ENCODE results near the gene PTRH2. TPM values are rescaled to one million over a fixed set of nuclear protein-coding genes. Genes with fewer than 3 reads are reported as not detected.

The PTRH2 gene
- total and polyA plus RNA-seq, 2 experiments from 2014 or later, result 21.9 to 31.7 TPM

DNA sequence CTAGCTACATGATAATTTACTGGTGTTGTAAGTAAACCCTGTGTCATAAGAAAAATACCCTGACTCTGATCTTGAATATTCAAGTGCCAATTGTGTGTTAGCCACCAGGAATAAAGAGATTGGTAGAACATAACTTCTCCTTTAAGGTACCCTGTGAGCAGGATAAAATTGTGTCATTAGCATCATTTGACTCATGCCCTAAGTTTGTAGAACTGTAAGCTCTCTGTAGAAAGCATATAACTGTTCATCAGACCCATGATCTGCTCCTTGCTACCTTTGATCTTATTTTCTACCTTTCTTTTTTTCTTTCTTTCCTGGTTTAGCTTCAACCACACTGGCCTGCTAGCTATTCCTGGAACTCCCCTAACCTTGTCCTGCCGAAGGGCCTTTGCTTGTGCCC, 35.8 kb downstream of the PTRH2 start:
- Histone ChIP-seq H4K20me1 (ENCODE audit: insufficient read depth, poor library complexity, severe bottlenecking) (peaks cover 14% of the 10 kb centered on the region), H3K4me1 (ENCODE audit: insufficient read depth) (peaks cover 8% of the 10 kb centered on the region), H3K4me2 (no peak overlapping the region), H3K27me3 (no peaks in the 10 kb centered on the region), H3K9me3 (ENCODE audit: low read depth) (no peaks in the 10 kb centered on the region), H3K27ac (no peak overlapping the region), H3K9me2 (replicated peaks; ENCODE audit: insufficient read depth) (no peaks in the 10 kb centered on the region), H3K4me3 (no peak overlapping the region), H3K36me3 (replicated peaks; ENCODE audit: insufficient read depth, low read depth) (peaks cover 11% of the 10 kb centered on the region), H2AFZ (no peak overlapping the region), H3K79me2 (peaks cover 52% of the 10 kb centered on the region)
- no peak for TF ChIP-seq EZH2 (IDR thresholded peaks at IDR 0.05; ENCODE audit: borderline replicate concordance)
- no peak for TF ChIP-seq EZH2phosphoT487 (IDR thresholded peaks at IDR 0.05; ENCODE audit: low read depth, severe bottlenecking, unreplicated experiment)
- 100% methylated on average over 1 of the region's 1 CpG for WGBS (ENCODE audit: low lambda C conversion rate, missing lambda C conversion rate)
- no peak for DNase-seq (ENCODE audit: low spot score)

DNA sequence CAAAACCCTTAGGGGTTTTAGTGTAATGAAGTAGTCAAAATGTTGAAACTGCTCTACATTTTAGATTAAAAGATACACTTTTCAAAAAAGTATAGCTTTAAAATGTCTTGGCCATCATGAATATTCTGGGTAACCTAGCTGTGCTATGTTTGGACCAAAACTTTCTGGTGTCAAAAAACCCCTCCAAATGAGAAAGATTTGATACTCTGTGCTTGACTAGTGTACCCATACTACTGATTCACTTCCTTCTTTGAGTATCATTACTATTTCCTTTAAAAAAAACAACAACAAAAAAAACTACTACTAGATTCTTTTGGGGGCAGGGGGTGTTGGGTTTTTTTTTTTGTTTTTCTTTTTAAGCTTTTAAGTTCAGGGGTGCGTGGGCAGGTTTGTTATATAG, 37.3 kb downstream of the PTRH2 start:
- Histone ChIP-seq H3K27me3 (no peaks in the 10 kb centered on the region), H3K4me3 (no peak overlapping the region), H4K20me1 (ENCODE audit: insufficient read depth, poor library complexity, severe bottlenecking) (peaks cover 14% of the 10 kb centered on the region), H3K4me1 (ENCODE audit: insufficient read depth) (peaks cover 8% of the 10 kb centered on the region), H3K4me2 (no peak overlapping the region), H3K9me2 (replicated peaks; ENCODE audit: insufficient read depth) (no peaks in the 10 kb centered on the region), H3K36me3 (replicated peaks; ENCODE audit: insufficient read depth, low read depth) (peaks cover 11% of the 10 kb centered on the region), H3K79me2 (peaks cover 45% of the 10 kb centered on the region), H2AFZ (no peak overlapping the region), H3K27ac (peak overlapping the region; percentile 13), H3K9me3 (ENCODE audit: low read depth) (no peaks in the 10 kb centered on the region)
- WGBS (ENCODE audit: low lambda C conversion rate, missing lambda C conversion rate), result 100% methylated on average over 1 of the region's 1 CpG
- no peak for DNase-seq (ENCODE audit: low spot score)
- TF ChIP-seq EZH2phosphoT487 (IDR thresholded peaks at IDR 0.05; ENCODE audit: low read depth, severe bottlenecking, unreplicated experiment) (no peak), EZH2 (IDR thresholded peaks at IDR 0.05; ENCODE audit: borderline replicate concordance) (no peak)
- TF ChIP-seq, protein P1, sequence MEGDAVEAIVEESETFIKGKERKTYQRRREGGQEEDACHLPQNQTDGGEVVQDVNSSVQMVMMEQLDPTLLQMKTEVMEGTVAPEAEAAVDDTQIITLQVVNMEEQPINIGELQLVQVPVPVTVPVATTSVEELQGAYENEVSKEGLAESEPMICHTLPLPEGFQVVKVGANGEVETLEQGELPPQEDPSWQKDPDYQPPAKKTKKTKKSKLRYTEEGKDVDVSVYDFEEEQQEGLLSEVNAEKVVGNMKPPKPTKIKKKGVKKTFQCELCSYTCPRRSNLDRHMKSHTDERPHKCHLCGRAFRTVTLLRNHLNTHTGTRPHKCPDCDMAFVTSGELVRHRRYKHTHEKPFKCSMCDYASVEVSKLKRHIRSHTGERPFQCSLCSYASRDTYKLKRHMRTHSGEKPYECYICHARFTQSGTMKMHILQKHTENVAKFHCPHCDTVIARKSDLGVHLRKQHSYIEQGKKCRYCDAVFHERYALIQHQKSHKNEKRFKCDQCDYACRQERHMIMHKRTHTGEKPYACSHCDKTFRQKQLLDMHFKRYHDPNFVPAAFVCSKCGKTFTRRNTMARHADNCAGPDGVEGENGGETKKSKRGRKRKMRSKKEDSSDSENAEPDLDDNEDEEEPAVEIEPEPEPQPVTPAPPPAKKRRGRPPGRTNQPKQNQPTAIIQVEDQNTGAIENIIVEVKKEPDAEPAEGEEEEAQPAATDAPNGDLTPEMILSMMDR (IDR thresholded peaks at IDR 0.05; ENCODE audit: poor library complexity), result no peak

DNA sequence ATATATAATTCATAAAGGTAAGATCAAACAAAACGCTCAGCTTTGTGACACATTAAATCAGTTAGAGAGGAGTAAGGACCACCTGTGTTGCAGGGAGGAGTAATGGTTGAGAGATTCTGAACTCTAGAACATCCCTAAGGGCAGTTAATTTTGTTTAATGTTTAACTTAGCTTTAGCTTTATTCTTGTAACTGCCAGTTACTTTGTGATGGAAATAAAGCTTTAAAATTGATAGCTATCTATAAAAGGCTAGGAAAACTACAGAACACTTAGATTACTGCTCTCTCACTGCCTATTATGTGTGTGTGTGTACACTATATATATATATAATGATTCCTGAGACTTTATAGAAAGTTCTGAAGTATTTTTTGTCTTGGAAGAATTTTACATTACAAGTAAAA, 37.8 kb downstream of the PTRH2 start:
- TF ChIP-seq, protein P1 (IDR thresholded peaks at IDR 0.05; ENCODE audit: poor library complexity), result no peak
- TF ChIP-seq EZH2 (IDR thresholded peaks at IDR 0.05; ENCODE audit: borderline replicate concordance), result no peak
- TF ChIP-seq EZH2phosphoT487 (IDR thresholded peaks at IDR 0.05; ENCODE audit: low read depth, severe bottlenecking, unreplicated experiment), result no peak
- Histone ChIP-seq H4K20me1 (ENCODE audit: insufficient read depth, poor library complexity, severe bottlenecking) (peaks cover 14% of the 10 kb centered on the region), H3K36me3 (replicated peaks; ENCODE audit: insufficient read depth, low read depth) (peaks cover 11% of the 10 kb centered on the region), H3K27me3 (no peaks in the 10 kb centered on the region), H3K4me2 (no peak overlapping the region), H2AFZ (no peak overlapping the region), H3K9me2 (replicated peaks; ENCODE audit: insufficient read depth) (no peaks in the 10 kb centered on the region), H3K27ac (peak overlapping the region; percentile 13), H3K4me1 (ENCODE audit: insufficient read depth) (peaks cover 8% of the 10 kb centered on the region), H3K4me3 (no peak overlapping the region), H3K79me2 (peaks cover 42% of the 10 kb centered on the region), H3K9me3 (ENCODE audit: low read depth) (no peaks in the 10 kb centered on the region)
- 49% methylated on average over 1 of the region's 1 CpG for WGBS (ENCODE audit: low lambda C conversion rate, missing lambda C conversion rate)
- DNase-seq (ENCODE audit: low spot score), result no peak

DNA sequence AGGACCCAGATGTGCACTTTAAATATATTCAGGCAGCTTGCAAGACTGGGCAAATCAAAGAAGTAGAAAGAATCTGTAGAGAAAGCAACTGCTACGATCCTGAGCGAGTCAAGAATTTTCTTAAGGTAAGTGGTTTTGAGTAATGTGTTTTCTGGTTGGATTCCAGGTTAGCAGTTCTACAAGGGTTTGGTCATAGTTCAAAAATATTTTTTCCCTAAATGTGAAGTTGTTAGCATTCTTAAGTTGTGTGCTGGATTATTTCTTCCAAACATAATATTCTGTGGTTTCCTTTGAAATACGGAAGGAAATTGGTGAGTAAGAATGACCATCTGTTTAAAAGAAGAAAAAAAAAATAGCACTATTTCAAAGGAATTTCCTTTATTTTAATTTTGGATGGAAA, 38.4 kb downstream of the PTRH2 start:
- no peak for DNase-seq (ENCODE audit: low spot score)
- peaks cover 14% of the 10 kb centered on the region for H4K20me1 ChIP-seq (ENCODE audit: insufficient read depth, poor library complexity, severe bottlenecking)
- 69% methylated on average over 3 of the region's 3 CpGs for WGBS (ENCODE audit: low lambda C conversion rate, missing lambda C conversion rate)
- TF ChIP-seq, protein P1 (IDR thresholded peaks at IDR 0.05; ENCODE audit: poor library complexity), result no peak
- no peak for TF ChIP-seq EZH2 (IDR thresholded peaks at IDR 0.05; ENCODE audit: borderline replicate concordance)
- H3K27me3 ChIP-seq, result no peaks in the 10 kb centered on the region
- H3K4me3 ChIP-seq, result no peak overlapping the region
- peak overlapping the region; percentile 3 for H3K27ac ChIP-seq
- H3K36me3 ChIP-seq (replicated peaks; ENCODE audit: insufficient read depth, low read depth), result peaks cover 11% of the 10 kb centered on the region
- H3K9me3 ChIP-seq (ENCODE audit: low read depth), result no peaks in the 10 kb centered on the region
- H2AFZ ChIP-seq, result no peak overlapping the region
- no peaks in the 10 kb centered on the region for H3K9me2 ChIP-seq (replicated peaks; ENCODE audit: insufficient read depth)
- H3K79me2 ChIP-seq, result peaks cover 47% of the 10 kb centered on the region
- H3K4me1 ChIP-seq (ENCODE audit: insufficient read depth), result peaks cover 8% of the 10 kb centered on the region
- no peak overlapping the region for H3K4me2 ChIP-seq
